Testis (tissue), 3 donors: ENCODE data around the gene C1orf141. TPM values are rescaled to one million over a fixed set of nuclear protein-coding genes. Genes with fewer than 3 reads are reported as not detected.

Source experiments
- DNase-seq: peaks from one replicate; pipeline ENCODE4 v3.0.0-alpha.2; 2019
- H3K27ac ChIP-seq, 2 donors: fragments of 200-600 bp; sonication (generic); one replicate each; pipeline ENCODE4 v1.5.1; 2019
- H3K27me3 ChIP-seq: fragments of 200-600 bp; sonication (generic); one replicate; pipeline ENCODE4 v1.5.1; 2019
- H3K36me3 ChIP-seq: fragments of 200-600 bp; sonication (generic); one replicate; pipeline ENCODE4 v1.5.1; 2017; ENCODE audit warnings: low read depth; ENCODE audit errors: missing control alignments
- H3K4me1 ChIP-seq: fragments of 200-600 bp; sonication (generic); one replicate; pipeline ENCODE4 v1.5.1; 2019
- H3K4me3 ChIP-seq, 2 donors: fragments of 200-600 bp; sonication (generic); one replicate each; pipeline ENCODE4 v1.5.1; 2017 to 2019
- H3K9me3 ChIP-seq: fragments of 200-600 bp; sonication (generic); one replicate; pipeline ENCODE4 v1.5.1; 2017
- CTCF ChIP-seq, 3 experiments: fragments of 450-650 bp in 2 of 3; fragments of 200-600 bp in 1 of 3; sonication (generic) in 1 of 3; IDR thresholded peaks; one replicate each; pipeline ENCODE4 v1.5.1; 2016 to 2019; ENCODE audit warnings: antibody characterized with exemption in 3 of 3, mild to moderate bottlenecking in 2 of 3, moderate library complexity in 1 of 3
- POLR2A ChIP-seq: fragments of 450-650 bp; IDR thresholded peaks from one replicate; pipeline ENCODE4 v1.6.1; 2017; ENCODE audit warnings: antibody characterized with exemption, mild to moderate bottlenecking, moderate library complexity
- WGBS, 2 donors: methylation state at CpG; one replicate each; pipeline ENCODE4 v1.1.5; 2018; 5-methylcytosine and 5-hydroxymethylcytosine counted together
- intact Hi-C: fragments of 100-400 bp; cut with DNase I; formaldehyde crosslinking; loops from one replicate; pipeline ENCODE4 v1.15.1; 2023; ENCODE audit warnings: low total_unique reads
- polyA plus RNA-seq: library from polyadenylated mRNA; stranded (reverse); fragments of 350-450 nt; fragmentation: Illumina TruSeq; extraction: RNeasy Lipid Tissue Mini Kit (QIAGEN cat#74804); gene quantifications from one replicate; pipeline ENCODE4 v1.2.3, GENCODE V29; 2014; ENCODE audit warnings: low read depth, low replicate concordance; ENCODE audit not compliant: insufficient read depth
- total RNA-seq, 2 donors: library from RNA; depleted of rRNA; stranded (reverse); fragments of >200 nt; gene quantifications; one replicate each; pipeline ENCODE4 v1.2.3, GENCODE V29; 2016

Gene C1orf141
- total and polyA plus RNA-seq, 3 donors from 2014 or later = 9.5 to 17.3 (median 10.1) TPM

DNA sequence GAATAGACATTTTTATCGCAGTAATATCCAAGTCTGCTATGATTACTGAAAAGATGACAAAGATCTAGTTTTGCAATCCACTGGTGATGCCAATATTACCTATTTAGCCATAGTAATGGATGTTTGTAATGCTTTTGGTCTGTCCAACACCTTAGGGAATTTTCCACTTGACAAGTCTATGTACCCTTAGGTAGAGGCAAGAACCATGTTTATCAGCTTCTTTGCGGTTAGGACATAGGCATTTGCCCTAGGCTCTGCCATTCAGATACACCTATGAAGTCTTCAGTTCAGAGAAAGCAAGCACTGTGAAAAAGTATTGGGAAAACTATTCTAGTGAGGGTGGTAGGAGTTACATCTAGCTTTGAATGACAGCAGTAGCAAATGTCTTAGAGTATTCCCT is 40.6 kb downstream of the C1orf141 start:
- H3K4me1 ChIP-seq = no peaks in the 10 kb centered on the region
- TF ChIP-seq CTCF (IDR thresholded peaks at IDR 0.05) (no peak), POLR2A (no peak)
- no peak overlapping the region for H3K4me3 ChIP-seq
- no peak overlapping the region for H3K27ac ChIP-seq
- WGBS, 2 donors = 88 to 94% methylated on average over 2 of the region's 2 CpGs
- H3K36me3 ChIP-seq = no peaks in the 10 kb centered on the region
- no peaks in the 10 kb centered on the region for H3K27me3 ChIP-seq
- intact Hi-C loops = no loop called here
- H3K9me3 ChIP-seq = no peaks in the 10 kb centered on the region
- no peak for DNase-seq

DNA sequence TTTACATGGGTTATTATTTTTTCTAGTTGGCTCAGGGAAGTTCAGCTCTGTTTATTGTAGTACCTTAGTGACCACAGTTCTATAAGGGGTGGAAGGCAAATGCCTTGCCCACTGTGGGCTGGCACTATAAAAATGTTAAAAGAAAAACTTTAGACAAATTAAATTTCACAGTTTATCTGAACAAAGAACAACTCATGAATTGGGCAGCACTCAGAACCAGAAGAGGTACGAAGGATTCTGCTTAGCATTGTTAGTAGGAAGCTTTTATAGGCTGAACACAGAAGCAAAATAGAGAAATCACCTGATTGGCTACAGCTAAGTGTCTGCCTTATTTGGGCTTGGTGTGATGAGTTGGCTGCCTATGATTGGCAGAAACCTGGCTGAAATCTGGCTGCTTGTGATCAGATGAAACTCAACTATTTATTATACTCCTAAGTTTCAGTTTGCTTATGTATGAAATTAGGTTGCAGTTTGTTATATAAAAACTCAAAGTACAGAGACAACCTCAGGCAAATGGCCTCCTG is 45.0 kb downstream of the C1orf141 start:
- no peak for TF ChIP-seq POLR2A
- no peak for TF ChIP-seq CTCF (IDR thresholded peaks at IDR 0.05)
- Histone ChIP-seq H3K4me1 (no peaks in the 10 kb centered on the region), H3K36me3 (no peaks in the 10 kb centered on the region), H3K27me3 (no peaks in the 10 kb centered on the region), H3K4me3 (no peak overlapping the region), H3K27ac (no peak overlapping the region), H3K9me3 (no peaks in the 10 kb centered on the region)
- DNase-seq = no peak
- intact Hi-C loops = no loop called here
- WGBS, 2 donors = 97 to 100% methylated on average over 1 of the region's 1 CpG

GRCh38 chr1:67088440-67088839 is 46.3 kb downstream of the C1orf141 start:
- H3K27me3 ChIP-seq = no peaks in the 10 kb centered on the region
- no peaks in the 10 kb centered on the region for H3K4me1 ChIP-seq
- intact Hi-C loops = no loop called here
- no peak overlapping the region for H3K4me3 ChIP-seq
- TF ChIP-seq POLR2A (no peak), CTCF (IDR thresholded peaks at IDR 0.05) (no peak)
- H3K9me3 ChIP-seq = no peaks in the 10 kb centered on the region
- H3K36me3 ChIP-seq = no peaks in the 10 kb centered on the region
- no peak for DNase-seq
- 94% methylated on average over 1 of the region's 1 CpG; no CpG with 5 or more reads in 1 of the 2 donors for WGBS, 2 donors
- no peak overlapping the region for H3K27ac ChIP-seq

- Histone ChIP-seq H3K9me3 (no peaks in the 10 kb centered on the region), H3K4me1 (no peaks in the 10 kb centered on the region), H3K4me3 (no peak overlapping the region), H3K27ac (no peak overlapping the region), H3K27me3 (no peaks in the 10 kb centered on the region), H3K36me3 (no peaks in the 10 kb centered on the region)
- no peak for DNase-seq
- TF ChIP-seq POLR2A = no peak
- TF ChIP-seq CTCF (IDR thresholded peaks at IDR 0.05) = no peak
- intact Hi-C loops = no loop called here
- 58 to 61% methylated on average over 2 of the region's 2 CpGs for WGBS, 2 donors
Measured at GRCh38 chr1:67085326-67085725, 49.4 kb downstream of the C1orf141 start.

- no peaks in the 10 kb centered on the region for H3K4me1 ChIP-seq
- intact Hi-C loops = no loop called here
- TF ChIP-seq CTCF (IDR thresholded peaks at IDR 0.05) (no peak), POLR2A (no peak)
Measured at GRCh38 chr1:67084765-67085318, 49.9 kb downstream of the C1orf141 start.

More at GRCh38 chr1:67084765-67085318, 49.9 kb downstream of the C1orf141 start:
- Histone ChIP-seq H3K27ac (no peak overlapping the region), H3K9me3 (no peaks in the 10 kb centered on the region), H3K36me3 (no peaks in the 10 kb centered on the region), H3K4me3 (no peak overlapping the region), H3K27me3 (no peaks in the 10 kb centered on the region)
- no peak for DNase-seq
- 91 to 96% methylated on average over 6 to 8 of the region's 9 CpGs for WGBS, 2 donors
